Testis (tissue), 2 donors: ENCODE measurements around the gene THEMIS2.

Experiments used
- POLR2A ChIP-seq: fragments of 450-650 bp; IDR thresholded peaks from one replicate; pipeline ENCODE4 v1.6.1; 2017; ENCODE audit warnings: antibody characterized with exemption, mild to moderate bottlenecking, moderate library complexity
- TF ChIP-seq, protein P1 (sequence below), 3 experiments: fragments of 450-650 bp in 2 of 3; fragments of 200-600 bp in 1 of 3; sonication (generic) in 1 of 3; IDR thresholded peaks; one replicate each; pipeline ENCODE4 v1.5.1; 2016 to 2019; ENCODE audit warnings: antibody characterized with exemption in 3 of 3, mild to moderate bottlenecking in 2 of 3, moderate library complexity in 1 of 3

DNA sequence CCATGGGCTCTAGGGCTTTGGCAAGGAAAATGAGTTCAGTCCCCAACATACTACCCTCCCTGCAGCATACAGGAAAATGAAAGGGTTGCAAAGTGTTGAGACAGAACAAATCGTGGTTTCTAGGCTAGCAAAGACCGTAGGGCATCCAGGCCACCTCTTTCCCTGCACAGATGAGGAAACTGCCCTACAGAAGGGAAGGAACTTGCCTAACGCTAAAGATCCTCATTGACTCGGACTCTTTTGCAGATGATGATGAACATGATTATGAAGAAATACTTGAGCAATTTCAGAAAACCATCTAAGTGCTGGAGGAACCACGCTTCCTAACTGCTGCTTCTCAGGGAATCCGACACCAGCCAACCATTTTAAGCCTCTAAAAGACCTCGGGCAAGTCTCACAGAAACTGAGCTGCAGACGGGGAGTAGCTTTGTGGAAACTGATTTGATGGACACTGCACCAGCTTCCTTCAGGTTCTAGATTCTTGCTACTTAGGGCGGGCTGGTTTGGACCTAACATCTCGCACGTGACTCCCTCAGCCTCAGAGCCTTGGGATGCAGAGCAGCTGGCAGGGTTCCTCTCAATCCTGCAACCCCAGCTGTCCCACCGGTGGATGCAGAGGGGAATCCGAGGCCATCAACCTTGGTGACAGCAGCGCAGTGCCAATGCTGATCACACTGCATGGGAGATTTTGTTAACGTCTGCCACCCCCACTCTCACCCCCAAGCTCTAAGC lies 13.4 kb downstream of the THEMIS2 start:
- TF ChIP-seq, protein P1, sequence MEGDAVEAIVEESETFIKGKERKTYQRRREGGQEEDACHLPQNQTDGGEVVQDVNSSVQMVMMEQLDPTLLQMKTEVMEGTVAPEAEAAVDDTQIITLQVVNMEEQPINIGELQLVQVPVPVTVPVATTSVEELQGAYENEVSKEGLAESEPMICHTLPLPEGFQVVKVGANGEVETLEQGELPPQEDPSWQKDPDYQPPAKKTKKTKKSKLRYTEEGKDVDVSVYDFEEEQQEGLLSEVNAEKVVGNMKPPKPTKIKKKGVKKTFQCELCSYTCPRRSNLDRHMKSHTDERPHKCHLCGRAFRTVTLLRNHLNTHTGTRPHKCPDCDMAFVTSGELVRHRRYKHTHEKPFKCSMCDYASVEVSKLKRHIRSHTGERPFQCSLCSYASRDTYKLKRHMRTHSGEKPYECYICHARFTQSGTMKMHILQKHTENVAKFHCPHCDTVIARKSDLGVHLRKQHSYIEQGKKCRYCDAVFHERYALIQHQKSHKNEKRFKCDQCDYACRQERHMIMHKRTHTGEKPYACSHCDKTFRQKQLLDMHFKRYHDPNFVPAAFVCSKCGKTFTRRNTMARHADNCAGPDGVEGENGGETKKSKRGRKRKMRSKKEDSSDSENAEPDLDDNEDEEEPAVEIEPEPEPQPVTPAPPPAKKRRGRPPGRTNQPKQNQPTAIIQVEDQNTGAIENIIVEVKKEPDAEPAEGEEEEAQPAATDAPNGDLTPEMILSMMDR (IDR thresholded peaks at IDR 0.05), result no peak
- no peak for TF ChIP-seq POLR2A
